Chondrocyte (in vitro differentiated cells): ENCODE measurements around the gene DNAJC2. TPM values are rescaled to one million over a fixed set of nuclear protein-coding genes. Genes with fewer than 3 reads are reported as not detected.

Experiments
- DNase-seq: peaks from one replicate; pipeline ENCODE4 v3.0.0; 2021; ENCODE audit warnings: mixed read lengths, low spot score
- H3K27ac Mint-ChIP-seq: one replicate; pipeline ENCODE4 v1.8.0; 2021; ENCODE audit warnings: mild to moderate bottlenecking, moderate library complexity, mixed read lengths; ENCODE audit not compliant: unreplicated experiment
- H3K27me3 Mint-ChIP-seq: 2 replicates; pipeline ENCODE4 v1.8.0; 2021; ENCODE audit warnings: low read depth, mixed read lengths
- H3K36me3 Mint-ChIP-seq: 2 replicates; pipeline ENCODE4 v1.8.0; 2021; ENCODE audit warnings: low read depth, mixed read lengths
- H3K4me1 Mint-ChIP-seq: 2 replicates; pipeline ENCODE4 v1.8.0; 2021; ENCODE audit warnings: low read depth, mild to moderate bottlenecking, mixed read lengths
- H3K4me3 Mint-ChIP-seq: one replicate; pipeline ENCODE4 v1.8.0; 2021; ENCODE audit warnings: mild to moderate bottlenecking, moderate library complexity, mixed read lengths; ENCODE audit not compliant: unreplicated experiment
- H3K9me3 Mint-ChIP-seq: 2 replicates; pipeline ENCODE4 v1.8.0; 2021; ENCODE audit warnings: low read depth, mixed read lengths
- CTCF ChIP-seq: fragments of 200-600 bp; sonication (generic); IDR thresholded peaks from 2 replicates; pipeline ENCODE4 v1.5.0; 2021; ENCODE audit warnings: antibody characterized with exemption, mild to moderate bottlenecking, moderate library complexity
- total RNA-seq: library from RNA; stranded (reverse); gene quantifications from 3 replicates; pipeline ENCODE4 v1.2.1, GENCODE V29; 2021

DNAJC2 gene
- total RNA-seq, 1 donor from 2014 or later, result 18.3 TPM

GRCh38 chr7:103379270-103379975 is 34.9 kb upstream of the DNAJC2 start:
- Mint-ChIP-seq H3K4me3 (no peak overlapping the region), H3K27ac (no peak overlapping the region), H3K9me3 (no peaks in the 10 kb centered on the region), H3K4me1 (no peaks in the 10 kb centered on the region), H3K36me3 (no peaks in the 10 kb centered on the region), H3K27me3 (peaks cover 19% of the 10 kb centered on the region)
- DNase-seq, result no peak
- TF ChIP-seq CTCF, result no peak

DNA sequence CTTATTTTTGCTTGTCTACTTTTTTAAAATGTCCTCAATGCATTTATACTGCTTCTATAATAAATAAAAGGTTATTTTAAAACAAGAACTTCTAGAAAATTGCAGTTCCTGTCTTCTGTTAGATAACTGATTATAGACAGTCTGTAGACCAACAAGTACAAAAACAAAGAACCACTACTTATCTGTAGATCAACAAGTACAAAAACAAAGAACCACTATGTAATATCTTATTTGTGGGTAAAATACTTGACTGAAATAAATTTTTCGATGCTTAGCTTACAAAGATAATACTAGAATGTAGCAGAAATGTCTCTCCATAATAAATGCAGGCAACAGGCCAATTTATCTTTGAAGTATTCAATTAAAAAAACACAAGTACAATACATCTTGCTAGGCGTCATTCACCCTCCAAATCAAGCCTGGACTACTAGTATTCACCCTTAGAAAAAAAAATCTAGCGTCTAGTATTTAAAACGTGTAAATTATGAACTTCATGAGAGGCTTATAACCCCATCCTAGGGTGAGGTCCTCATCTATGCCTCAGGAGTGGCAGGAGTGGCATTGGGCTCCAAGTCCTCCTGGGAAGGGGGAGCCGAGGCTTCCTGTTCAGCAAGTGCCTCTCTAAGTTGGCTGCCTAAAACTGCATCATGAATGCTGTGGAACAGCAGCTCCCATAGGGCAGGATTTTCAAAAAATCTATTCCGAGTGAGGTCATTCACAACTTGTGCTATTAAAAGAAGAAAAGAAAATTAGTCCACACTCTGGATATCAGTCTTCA is 29.5 kb upstream of the DNAJC2 start:
- no peaks in the 10 kb centered on the region for H3K9me3 Mint-ChIP-seq
- H3K4me1 Mint-ChIP-seq, result no peaks in the 10 kb centered on the region
- no peak overlapping the region for H3K27ac Mint-ChIP-seq
- H3K4me3 Mint-ChIP-seq, result no peak overlapping the region
- peak; percentile 32 for DNase-seq
- peaks cover 4% of the 10 kb centered on the region for H3K36me3 Mint-ChIP-seq
- peaks cover 17% of the 10 kb centered on the region for H3K27me3 Mint-ChIP-seq
- no peak for TF ChIP-seq CTCF

GRCh38 chr7:103369432-103369831 is 24.9 kb upstream of the DNAJC2 start:
- peaks cover 33% of the 10 kb centered on the region for H3K36me3 Mint-ChIP-seq
- H3K27me3 Mint-ChIP-seq, result peaks cover 4% of the 10 kb centered on the region
- H3K27ac Mint-ChIP-seq, result no peak overlapping the region
- no peaks in the 10 kb centered on the region for H3K4me1 Mint-ChIP-seq
- H3K9me3 Mint-ChIP-seq, result no peaks in the 10 kb centered on the region
- TF ChIP-seq CTCF, result no peak
- H3K4me3 Mint-ChIP-seq, result no peak overlapping the region
- no peak for DNase-seq

GRCh38 chr7:103349805-103350204 is 5.2 kb upstream of the DNAJC2 start:
- TF ChIP-seq CTCF, result no peak
- Mint-ChIP-seq H3K27ac (peak overlapping the region; percentile 42), H3K4me3 (peak overlapping the region; percentile 28), H3K4me1 (peaks cover 48% of the 10 kb centered on the region), H3K9me3 (no peaks in the 10 kb centered on the region), H3K36me3 (peaks cover 4% of the 10 kb centered on the region), H3K27me3 (no peaks in the 10 kb centered on the region)
- DNase-seq, result no peak

GRCh38 chr7:103348959-103349358 is 4.4 kb upstream of the DNAJC2 start:
- peaks cover 50% of the 10 kb centered on the region for H3K4me1 Mint-ChIP-seq
- no peaks in the 10 kb centered on the region for H3K9me3 Mint-ChIP-seq
- H3K27ac Mint-ChIP-seq, result peak overlapping the region; percentile 80
- TF ChIP-seq CTCF, result no peak
- peaks cover 4% of the 10 kb centered on the region for H3K36me3 Mint-ChIP-seq
- peak overlapping the region; percentile 97 for H3K4me3 Mint-ChIP-seq
- H3K27me3 Mint-ChIP-seq, result no peaks in the 10 kb centered on the region
- no peak for DNase-seq
